Suppressor macrophage (primary cell): Measurements from ENCODE around the gene NUDT21.
"Not testable (repeated sequence)": the region's sequence is repeated elsewhere in the genome, so short reads cannot be mapped to it uniquely, and the experiment has no call there.

Experiments used
- DNase-seq, 4 experiments: peaks; one replicate each; pipeline ENCODE4 v3.0.0-alpha.2; 2020 to 2022
- total RNA-seq, 17 experiments: gene quantifications; one replicate each; lab custom pipeline; 2026; ENCODE audit warnings: mixed read lengths in 6 of 17, inconsistent platforms in 3 of 17; lab: John Stamatoyannopoulos, UW

NUDT21 gene
- 8.3 to 34.0 (median 19.9) reads per million in 17 experiments for total RNA-seq

GRCh38 chr16:56450986-56451752 is at the start of gene NUDT21, which contains the start of gene OGFOD1:
Gene NUDT21, minus strand, starts transcription at chr16:56451332. Its CDS starts 130 bp downstream, at chr16:56451202.
Gene OGFOD1, plus strand, starts transcription at chr16:56451554. Its CDS starts 59 bp downstream, at chr16:56451613.
- peak; percentile 94 to 99 (median 97) for DNase-seq

GRCh38 chr16:56493815-56494214 is 42.7 kb upstream of the NUDT21 start:
- no peak for DNase-seq

- DNase-seq = no peak
Measured at GRCh38 chr16:56493126-56493525, 42.0 kb upstream of the NUDT21 start.

GRCh38 chr16:56491657-56492261 is 40.6 kb upstream of the NUDT21 start:
- no peak for DNase-seq

GRCh38 chr16:56488868-56489267 is 37.7 kb upstream of the NUDT21 start:
- DNase-seq = not testable (repeated sequence)

- no peak for DNase-seq
Measured at GRCh38 chr16:56488035-56488434, 36.9 kb upstream of the NUDT21 start.

GRCh38 chr16:56483394-56483793 is 32.3 kb upstream of the NUDT21 start:
- no peak for DNase-seq

GRCh38 chr16:56482683-56483236 is 31.6 kb upstream of the NUDT21 start:
- DNase-seq = no peak

GRCh38 chr16:56481468-56482122 is 30.5 kb upstream of the NUDT21 start:
- no peak for DNase-seq

GRCh38 chr16:56480776-56481467 is 29.8 kb upstream of the NUDT21 start:
- DNase-seq = peak; percentile 5 to 37 (median 30)

- DNase-seq = no peak
Measured at GRCh38 chr16:56479469-56479868, 28.3 kb upstream of the NUDT21 start.

- DNase-seq = peak; percentile 21 to 76 (median 56)
Measured at GRCh38 chr16:56478281-56479049, 27.3 kb upstream of the NUDT21 start.

GRCh38 chr16:56477096-56477878 is 26.2 kb upstream of the NUDT21 start:
- peak; percentile 72 to 89 (median 76) for DNase-seq

GRCh38 chr16:56475201-56475600 is 24.1 kb upstream of the NUDT21 start:
- no peak for DNase-seq

- DNase-seq = no peak
Measured at GRCh38 chr16:56470666-56471065, 19.5 kb upstream of the NUDT21 start.

GRCh38 chr16:56470232-56470631 is 19.1 kb upstream of the NUDT21 start:
- no peak for DNase-seq

- DNase-seq = no peak
Measured at GRCh38 chr16:56469748-56470147, 18.6 kb upstream of the NUDT21 start.

GRCh38 chr16:56468800-56469199 is 17.7 kb upstream of the NUDT21 start:
- no peak for DNase-seq

GRCh38 chr16:56466344-56466743 is 15.2 kb upstream of the NUDT21 start:
- no peak for DNase-seq

- DNase-seq = no peak
Measured at GRCh38 chr16:56463153-56463552, 12.0 kb upstream of the NUDT21 start.
